Measurements from ENCODE around the gene PDCD4.

- TF ChIP-seq CTCF (IDR thresholded peaks at IDR 0.05) (no peak), ZFX (IDR thresholded peaks at IDR 0.05; ENCODE audit: borderline replicate concordance) (no peak)
Measured at GRCh38 chr10:110885932-110886674, 14.4 kb downstream of the PDCD4 start.

All from 22Rv1 (cell line).